Fibroblast of upper back skin (primary cell): ENCODE data around the gene ATP6V1F.

Experiments
- DNase-seq: peaks from one replicate; pipeline ENCODE4 v3.0.0-alpha.2; 2013

Gene ATP6V1F

GRCh38 chr7:128835790-128836641, 26.6 kb upstream of the ATP6V1F start:
- peak; percentile 66 for DNase-seq

- DNase-seq = no peak
These were observed 25.8 kb upstream of the ATP6V1F start for GRCh38 chr7:128836729-128837348.

GRCh38 chr7:128837521-128837921, 25.1 kb upstream of the ATP6V1F start:
- no peak for DNase-seq

- no peak for DNase-seq
These were observed 24.4 kb upstream of the ATP6V1F start for GRCh38 chr7:128838109-128838779.

GRCh38 chr7:128838981-128839731, 23.5 kb upstream of the ATP6V1F start:
- DNase-seq = no peak

- DNase-seq = no peak
These were observed 22.9 kb upstream of the ATP6V1F start for GRCh38 chr7:128839751-128840177.

- no peak for DNase-seq
These were observed 22.1 kb upstream of the ATP6V1F start for GRCh38 chr7:128840326-128841170.

- no peak for DNase-seq
These were observed 21.4 kb upstream of the ATP6V1F start for GRCh38 chr7:128841171-128841690.

- peak; percentile 37 for DNase-seq
These were observed 20.6 kb upstream of the ATP6V1F start for GRCh38 chr7:128841921-128842673.

GRCh38 chr7:128842674-128843641, 19.7 kb upstream of the ATP6V1F start:
- DNase-seq = no peak

- no peak for DNase-seq
These were observed 18.6 kb upstream of the ATP6V1F start for GRCh38 chr7:128843938-128844621.

GRCh38 chr7:128844777-128845311, 17.8 kb upstream of the ATP6V1F start:
- no peak for DNase-seq

- no peak for DNase-seq
These were observed 17.2 kb upstream of the ATP6V1F start for GRCh38 chr7:128845475-128845874.

GRCh38 chr7:128845987-128846386, 16.7 kb upstream of the ATP6V1F start:
- no peak for DNase-seq

GRCh38 chr7:128846781-128847444, 15.7 kb upstream of the ATP6V1F start:
- DNase-seq = no peak

GRCh38 chr7:128847721-128848211, 14.9 kb upstream of the ATP6V1F start:
- DNase-seq = no peak

- DNase-seq = no peak
These were observed 14.1 kb upstream of the ATP6V1F start for GRCh38 chr7:128848289-128849155.
